ENCODE results near the gene ST6GAL1. TPM values are rescaled to one million over a fixed set of nuclear protein-coding genes. Genes with fewer than 3 reads are reported as not detected.

ST6GAL1 gene
- total RNA-seq, 1 donor from 2014 or later, result 15.8 TPM

DNA sequence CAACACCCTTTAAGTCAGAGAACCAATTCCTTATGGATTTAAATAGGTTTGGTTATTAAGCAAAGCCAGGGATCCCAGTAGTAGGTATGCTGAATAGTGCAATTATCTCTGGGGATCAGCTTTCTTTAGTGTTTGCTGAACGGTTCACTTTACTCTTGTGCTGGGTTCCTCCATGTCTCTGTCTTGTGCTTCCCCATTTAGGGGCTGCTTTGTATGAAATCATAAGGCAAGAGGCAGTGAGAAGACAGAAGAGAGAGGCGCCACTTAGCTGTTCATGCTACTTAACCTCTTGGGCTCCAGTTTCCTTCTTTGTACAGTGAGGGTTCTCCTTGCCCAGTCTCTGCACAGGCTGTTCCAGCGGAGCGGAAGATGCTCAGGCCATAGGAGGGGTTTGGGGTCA lies 3.5 kb downstream of the ST6GAL1 start:
- Mint-ChIP-seq H3K4me3 (ENCODE audit: unreplicated experiment) (no peak overlapping the region), H3K4me1 (ENCODE audit: low read depth, unreplicated experiment) (peaks cover 7% of the 10 kb centered on the region), H3K36me3 (ENCODE audit: low read depth, unreplicated experiment) (peaks cover 12% of the 10 kb centered on the region), H3K9me3 (ENCODE audit: unreplicated experiment) (no peaks in the 10 kb centered on the region), H3K27ac (ENCODE audit: unreplicated experiment) (no peak overlapping the region), H3K27me3 (ENCODE audit: low read depth, unreplicated experiment) (peaks cover 11% of the 10 kb centered on the region)
- Histone ChIP-seq H3K27ac (ENCODE audit: low read depth, low read length) (no peak overlapping the region), H3K79me2 (ENCODE audit: insufficient read depth, low read length) (no peaks in the 10 kb centered on the region), H2AFZ (ENCODE audit: low read depth, low read length) (no peak overlapping the region), H3K27me3 (ENCODE audit: insufficient read depth, low read length) (no peaks in the 10 kb centered on the region), H4K20me1 (ENCODE audit: insufficient read depth, low read length) (no peaks in the 10 kb centered on the region), H3K36me3 (ENCODE audit: insufficient read depth, low read length) (no peaks in the 10 kb centered on the region), H3K9ac (ENCODE audit: low read length) (no peak overlapping the region), H3K9me3 (ENCODE audit: insufficient read depth, low read depth, low read length) (no peaks in the 10 kb centered on the region), H3K4me1 (ENCODE audit: insufficient read depth, low read length) (peaks cover 12% of the 10 kb centered on the region), H3K4me3 (ENCODE audit: insufficient read depth, low read depth, low read length) (no peak overlapping the region), H3K4me2 (ENCODE audit: low read length) (no peak overlapping the region)
- FAIRE-seq (no peak), DNase-seq (ENCODE audit: low read depth) (no peak)
- TF ChIP-seq EZH2 (IDR thresholded peaks at IDR 0.05; ENCODE audit: insufficient read depth, low read length), result no peak
- TF ChIP-seq, protein P1, sequence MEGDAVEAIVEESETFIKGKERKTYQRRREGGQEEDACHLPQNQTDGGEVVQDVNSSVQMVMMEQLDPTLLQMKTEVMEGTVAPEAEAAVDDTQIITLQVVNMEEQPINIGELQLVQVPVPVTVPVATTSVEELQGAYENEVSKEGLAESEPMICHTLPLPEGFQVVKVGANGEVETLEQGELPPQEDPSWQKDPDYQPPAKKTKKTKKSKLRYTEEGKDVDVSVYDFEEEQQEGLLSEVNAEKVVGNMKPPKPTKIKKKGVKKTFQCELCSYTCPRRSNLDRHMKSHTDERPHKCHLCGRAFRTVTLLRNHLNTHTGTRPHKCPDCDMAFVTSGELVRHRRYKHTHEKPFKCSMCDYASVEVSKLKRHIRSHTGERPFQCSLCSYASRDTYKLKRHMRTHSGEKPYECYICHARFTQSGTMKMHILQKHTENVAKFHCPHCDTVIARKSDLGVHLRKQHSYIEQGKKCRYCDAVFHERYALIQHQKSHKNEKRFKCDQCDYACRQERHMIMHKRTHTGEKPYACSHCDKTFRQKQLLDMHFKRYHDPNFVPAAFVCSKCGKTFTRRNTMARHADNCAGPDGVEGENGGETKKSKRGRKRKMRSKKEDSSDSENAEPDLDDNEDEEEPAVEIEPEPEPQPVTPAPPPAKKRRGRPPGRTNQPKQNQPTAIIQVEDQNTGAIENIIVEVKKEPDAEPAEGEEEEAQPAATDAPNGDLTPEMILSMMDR (IDR thresholded peaks at IDR 0.05; ENCODE audit: insufficient read depth, low read depth, low read length), result no peak

DNA sequence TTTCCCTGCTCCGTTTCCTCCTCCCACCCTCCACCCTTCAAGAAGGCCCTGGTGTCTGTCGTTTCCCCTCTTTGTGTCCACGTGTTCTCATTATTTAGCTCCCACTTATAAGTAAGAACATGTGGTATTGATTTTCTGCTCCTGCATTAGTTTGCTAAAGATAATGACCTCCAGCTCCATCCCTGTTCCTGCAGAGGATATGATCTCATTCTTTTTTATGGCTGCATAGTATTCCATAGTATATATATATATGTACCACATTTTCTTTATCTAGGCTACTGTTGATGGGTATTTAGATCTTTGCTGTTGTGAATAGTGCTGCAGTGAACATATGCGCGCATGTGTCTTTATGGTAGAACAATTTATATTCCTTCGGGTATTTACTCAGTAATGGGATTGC lies 4.8 kb downstream of the ST6GAL1 start:
- Mint-ChIP-seq H3K4me1 (ENCODE audit: low read depth, unreplicated experiment) (peaks cover 7% of the 10 kb centered on the region), H3K27me3 (ENCODE audit: low read depth, unreplicated experiment) (peaks cover under 1% of the 10 kb centered on the region), H3K36me3 (ENCODE audit: low read depth, unreplicated experiment) (peaks cover 12% of the 10 kb centered on the region), H3K9me3 (ENCODE audit: unreplicated experiment) (no peaks in the 10 kb centered on the region), H3K27ac (ENCODE audit: unreplicated experiment) (no peak overlapping the region), H3K4me3 (ENCODE audit: unreplicated experiment) (no peak overlapping the region)
- H3K9ac ChIP-seq (ENCODE audit: low read length), result no peak overlapping the region
- no peak overlapping the region for H3K4me2 ChIP-seq (ENCODE audit: low read length)
- no peaks in the 10 kb centered on the region for H4K20me1 ChIP-seq (ENCODE audit: insufficient read depth, low read length)
- H3K36me3 ChIP-seq (ENCODE audit: insufficient read depth, low read length), result no peaks in the 10 kb centered on the region
- no peak overlapping the region for H2AFZ ChIP-seq (ENCODE audit: low read depth, low read length)
- H3K27ac ChIP-seq (ENCODE audit: low read depth, low read length), result no peak overlapping the region
- no peaks in the 10 kb centered on the region for H3K79me2 ChIP-seq (ENCODE audit: insufficient read depth, low read length)
- no peak for TF ChIP-seq EZH2 (IDR thresholded peaks at IDR 0.05; ENCODE audit: insufficient read depth, low read length)
- TF ChIP-seq, protein P1 (IDR thresholded peaks at IDR 0.05; ENCODE audit: insufficient read depth, low read depth, low read length), result no peak
- no peaks in the 10 kb centered on the region for H3K9me3 ChIP-seq (ENCODE audit: insufficient read depth, low read depth, low read length)
- FAIRE-seq (no peak), DNase-seq (ENCODE audit: low read depth) (no peak)
- H3K4me3 ChIP-seq (ENCODE audit: insufficient read depth, low read depth, low read length), result no peak overlapping the region
- peaks cover 9% of the 10 kb centered on the region for H3K4me1 ChIP-seq (ENCODE audit: insufficient read depth, low read length)
- no peaks in the 10 kb centered on the region for H3K27me3 ChIP-seq (ENCODE audit: insufficient read depth, low read length)

DNA sequence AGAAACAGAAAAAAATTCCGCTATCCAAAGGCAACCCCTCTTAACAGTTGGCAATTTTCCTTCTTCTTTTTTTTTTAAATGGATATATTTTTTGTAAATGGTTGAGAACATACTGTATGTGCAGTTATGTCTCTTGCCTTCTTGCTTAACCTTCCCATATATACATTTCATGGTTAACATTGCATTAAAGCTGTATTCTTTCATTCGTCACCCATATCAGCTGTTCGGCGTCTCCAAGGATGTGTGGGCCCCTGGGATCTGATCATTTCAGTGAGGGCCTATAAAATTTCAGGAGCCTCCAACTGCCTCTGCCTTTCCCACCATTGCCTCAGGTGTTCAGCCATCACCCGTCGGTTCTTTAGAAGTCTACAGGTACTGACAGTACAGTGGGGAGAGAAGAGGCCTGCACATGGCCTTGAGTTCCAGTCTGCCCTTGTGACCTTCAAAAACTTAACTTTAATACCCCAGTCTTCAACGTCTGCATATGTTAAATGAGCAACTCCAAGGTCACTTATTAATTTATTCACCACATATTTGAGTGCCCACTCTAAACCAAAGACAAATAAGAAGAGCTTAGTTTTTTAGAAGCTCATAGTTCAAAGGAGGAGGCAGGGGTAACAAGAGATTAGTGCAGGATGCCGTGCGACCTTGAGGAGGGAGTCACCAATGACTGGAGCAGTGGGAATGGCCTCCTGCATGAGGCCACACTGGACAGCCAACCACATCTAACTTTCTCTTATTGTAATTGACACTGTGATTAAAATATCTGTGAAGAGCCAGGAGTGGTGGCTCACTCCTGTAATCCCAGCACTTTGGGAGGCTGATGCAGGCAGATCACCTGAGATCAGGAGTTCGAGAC lies 6.9 kb downstream of the ST6GAL1 start:
- Histone ChIP-seq H3K4me2 (ENCODE audit: low read length) (no peak overlapping the region), H3K27ac (ENCODE audit: low read depth, low read length) (no peak overlapping the region), H3K27me3 (ENCODE audit: insufficient read depth, low read length) (no peaks in the 10 kb centered on the region), H3K9me3 (ENCODE audit: insufficient read depth, low read depth, low read length) (no peaks in the 10 kb centered on the region), H3K36me3 (ENCODE audit: insufficient read depth, low read length) (no peaks in the 10 kb centered on the region), H2AFZ (ENCODE audit: low read depth, low read length) (no peak overlapping the region), H3K9ac (ENCODE audit: low read length) (no peak overlapping the region), H3K79me2 (ENCODE audit: insufficient read depth, low read length) (no peaks in the 10 kb centered on the region), H3K4me1 (ENCODE audit: insufficient read depth, low read length) (no peaks in the 10 kb centered on the region), H4K20me1 (ENCODE audit: insufficient read depth, low read length) (no peaks in the 10 kb centered on the region), H3K4me3 (ENCODE audit: insufficient read depth, low read depth, low read length) (no peak overlapping the region)
- Mint-ChIP-seq H3K27me3 (ENCODE audit: low read depth, unreplicated experiment) (no peaks in the 10 kb centered on the region), H3K9me3 (ENCODE audit: unreplicated experiment) (peaks cover 2% of the 10 kb centered on the region), H3K4me3 (ENCODE audit: unreplicated experiment) (no peak overlapping the region), H3K36me3 (ENCODE audit: low read depth, unreplicated experiment) (peaks cover 12% of the 10 kb centered on the region), H3K4me1 (ENCODE audit: low read depth, unreplicated experiment) (peaks cover 7% of the 10 kb centered on the region), H3K27ac (ENCODE audit: unreplicated experiment) (no peak overlapping the region)
- TF ChIP-seq, protein P1 (IDR thresholded peaks at IDR 0.05; ENCODE audit: insufficient read depth, low read depth, low read length), result no peak
- no peak for TF ChIP-seq EZH2 (IDR thresholded peaks at IDR 0.05; ENCODE audit: insufficient read depth, low read length)
- FAIRE-seq, result no peak
- DNase-seq (ENCODE audit: low read depth), result no peak

All from astrocyte (in vitro differentiated cells and primary cell).